Measurements from ENCODE around the gene PDIA5. TPM values are rescaled to one million over a fixed set of nuclear protein-coding genes. Genes with fewer than 3 reads are reported as not detected.

PDIA5 gene
- total RNA-seq, 1 donor from 2014 or later, result 28.5 TPM

DNA sequence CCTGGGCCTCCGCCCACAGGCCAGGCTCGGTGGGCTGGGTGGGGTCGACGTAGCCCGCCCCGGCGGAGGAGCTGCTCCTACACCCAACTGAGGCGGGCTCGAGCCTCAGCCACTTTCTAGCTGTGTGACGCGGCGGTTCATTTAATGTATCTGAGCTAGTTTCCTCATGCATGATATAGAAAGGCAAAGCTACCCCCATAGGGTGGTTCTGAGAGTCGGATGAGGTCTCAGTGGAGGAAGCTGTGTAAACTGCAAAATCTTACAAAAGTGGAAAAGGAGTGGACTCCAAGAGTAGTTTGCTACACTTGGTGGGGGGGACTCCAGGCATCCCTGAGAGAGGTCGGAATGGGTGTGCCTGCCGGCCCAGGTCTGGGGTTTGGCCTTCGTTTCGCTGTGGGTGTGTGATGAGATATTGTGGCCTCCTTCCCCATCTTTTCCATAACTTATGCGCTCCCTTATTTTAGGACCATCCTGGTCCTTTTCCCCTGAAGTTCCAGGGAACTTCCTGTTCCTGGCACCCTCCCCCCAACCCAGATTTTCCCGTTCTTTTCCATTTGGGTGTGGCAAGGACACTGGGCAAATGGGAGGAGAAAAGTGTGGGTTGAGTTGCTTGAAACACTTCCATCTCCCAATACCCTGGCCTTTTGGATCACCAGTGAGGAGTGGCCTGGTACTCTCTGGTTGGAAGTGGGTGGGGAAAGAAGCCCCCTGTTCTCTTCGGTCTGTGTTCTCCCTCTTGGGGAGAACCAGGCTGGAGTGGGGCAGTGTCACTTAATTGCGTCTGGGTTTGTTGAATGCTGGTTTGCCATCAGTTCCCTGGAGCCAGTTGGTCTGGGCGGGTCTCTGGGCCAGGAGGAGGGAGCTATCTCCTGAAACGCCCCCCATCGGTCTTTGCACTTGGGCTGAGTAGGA, 1.1 kb downstream of the PDIA5 start:
- H3K36me3 Mint-ChIP-seq, result no peaks in the 10 kb centered on the region
- no peak for TF ChIP-seq CTCF (conservative IDR thresholded peaks at IDR 0.05)
- H3K27ac Mint-ChIP-seq, result peak overlapping the region; percentile 70
- DNase-seq (ENCODE audit: extremely low spot score, unreplicated experiment), result no peak
- H3K9me3 Mint-ChIP-seq, result no peaks in the 10 kb centered on the region
- H3K4me1 Mint-ChIP-seq (ENCODE audit: unreplicated experiment), result peaks cover 39% of the 10 kb centered on the region
- H3K27me3 Mint-ChIP-seq, result peaks cover 12% of the 10 kb centered on the region
- H3K4me3 Mint-ChIP-seq, result peak overlapping the region; percentile 94

DNA sequence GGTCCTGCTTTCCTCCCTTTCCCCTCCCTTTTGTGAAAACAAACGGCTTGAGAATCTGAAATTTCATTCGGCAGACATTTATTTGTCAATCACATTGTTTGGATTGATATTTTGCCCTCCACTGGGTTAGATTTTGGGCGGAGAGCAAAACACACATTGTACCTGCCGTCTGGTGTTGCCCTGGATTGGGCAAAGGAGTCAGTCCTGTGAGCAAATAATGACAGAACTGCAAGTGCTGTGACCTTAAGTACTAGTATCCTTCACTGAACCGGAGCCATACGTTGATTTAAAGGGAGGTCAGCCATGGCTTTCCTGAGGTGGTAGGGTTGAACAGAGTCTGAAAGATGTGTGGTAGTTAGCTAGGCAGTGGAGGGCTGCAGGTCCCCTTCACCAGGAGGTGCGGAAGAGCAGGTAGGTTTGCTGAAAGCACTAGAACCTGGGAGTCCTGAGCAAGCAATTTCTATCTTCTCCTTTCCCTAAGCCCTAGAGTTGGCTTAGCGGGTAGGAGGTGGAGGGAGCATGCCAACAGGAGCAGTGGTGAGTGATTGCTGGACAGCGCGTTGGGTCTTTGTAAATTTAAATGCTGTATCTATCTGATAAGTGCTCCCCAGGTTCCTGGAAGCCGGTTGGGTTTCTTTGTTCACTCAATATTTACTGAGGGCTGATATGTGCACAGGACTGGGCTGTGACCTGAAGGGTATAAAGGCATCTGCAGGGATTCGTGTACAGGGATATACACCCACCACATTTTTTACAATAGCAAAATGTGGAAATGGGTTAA, 2.0 kb downstream of the PDIA5 start:
- Mint-ChIP-seq H3K9me3 (no peaks in the 10 kb centered on the region), H3K36me3 (no peaks in the 10 kb centered on the region), H3K4me3 (peak overlapping the region; percentile 94), H3K4me1 (ENCODE audit: unreplicated experiment) (peaks cover 42% of the 10 kb centered on the region), H3K27me3 (peaks cover 9% of the 10 kb centered on the region), H3K27ac (peak overlapping the region; percentile 37)
- no peak for DNase-seq (ENCODE audit: extremely low spot score, unreplicated experiment)
- TF ChIP-seq CTCF (conservative IDR thresholded peaks at IDR 0.05), result no peak

DNA sequence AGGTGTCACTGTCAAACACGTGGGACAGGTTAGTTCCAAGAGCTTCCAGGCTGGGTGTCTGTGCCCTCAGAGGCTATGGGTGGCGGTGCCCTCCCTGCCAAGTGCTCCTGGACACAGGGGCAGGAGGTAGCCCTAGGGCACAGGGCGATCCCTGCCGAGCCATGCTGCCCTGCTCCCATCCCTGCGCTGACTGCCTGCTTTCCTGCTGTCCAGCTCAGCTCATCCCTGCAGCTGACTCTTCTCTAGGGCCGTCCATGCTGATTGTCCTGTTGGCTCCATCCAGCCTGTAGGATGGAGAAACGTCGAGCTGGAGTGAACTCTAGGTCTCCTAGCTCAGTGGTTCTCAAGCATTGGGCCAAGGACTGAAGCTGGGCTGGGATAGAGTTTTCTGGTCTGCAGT, 3.7 kb downstream of the PDIA5 start:
- DNase-seq (ENCODE audit: extremely low spot score, unreplicated experiment), result no peak
- peaks cover 48% of the 10 kb centered on the region for H3K4me1 Mint-ChIP-seq (ENCODE audit: unreplicated experiment)
- H3K9me3 Mint-ChIP-seq, result no peaks in the 10 kb centered on the region
- H3K27me3 Mint-ChIP-seq, result no peaks in the 10 kb centered on the region
- H3K27ac Mint-ChIP-seq, result no peak overlapping the region
- no peak overlapping the region for H3K4me3 Mint-ChIP-seq
- TF ChIP-seq CTCF (conservative IDR thresholded peaks at IDR 0.05), result no peak
- H3K36me3 Mint-ChIP-seq, result peaks cover 4% of the 10 kb centered on the region

GRCh38 chr3:123071146-123071545, 4.3 kb downstream of the PDIA5 start:
- Mint-ChIP-seq H3K4me3 (no peak overlapping the region), H3K27ac (no peak overlapping the region), H3K27me3 (no peaks in the 10 kb centered on the region), H3K9me3 (no peaks in the 10 kb centered on the region), H3K4me1 (ENCODE audit: unreplicated experiment) (peaks cover 48% of the 10 kb centered on the region), H3K36me3 (peaks cover 4% of the 10 kb centered on the region)
- no peak for DNase-seq (ENCODE audit: extremely low spot score, unreplicated experiment)
- peak; percentile 59 for TF ChIP-seq CTCF (conservative IDR thresholded peaks at IDR 0.05)

DNA sequence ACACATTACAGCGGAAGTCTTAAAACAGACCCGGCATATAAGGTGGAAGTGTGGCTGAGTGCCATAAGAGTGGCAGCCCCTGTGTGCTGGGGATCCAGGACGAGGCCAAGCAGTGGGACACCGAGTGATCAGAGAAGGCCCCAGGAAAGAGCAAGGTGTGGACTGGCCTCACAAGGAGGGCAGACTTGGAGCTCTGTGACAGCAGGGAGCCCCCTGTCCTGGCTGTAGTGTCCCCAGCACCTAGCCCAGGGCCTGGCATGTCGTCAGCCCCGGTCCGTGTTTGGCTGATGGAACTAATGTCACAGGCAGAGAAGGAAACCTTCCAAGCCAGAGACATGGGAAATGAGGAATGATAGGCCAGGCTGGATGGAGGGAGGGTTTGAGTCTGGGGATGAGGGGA, 4.8 kb downstream of the PDIA5 start:
- DNase-seq (ENCODE audit: extremely low spot score, unreplicated experiment), result no peak
- Mint-ChIP-seq H3K27ac (no peak overlapping the region), H3K36me3 (peaks cover 4% of the 10 kb centered on the region), H3K4me1 (ENCODE audit: unreplicated experiment) (peaks cover 45% of the 10 kb centered on the region), H3K9me3 (no peaks in the 10 kb centered on the region), H3K4me3 (no peak overlapping the region), H3K27me3 (no peaks in the 10 kb centered on the region)
- TF ChIP-seq CTCF (conservative IDR thresholded peaks at IDR 0.05), result no peak

Measured in type B pancreatic cell (in vitro differentiated cells).